ENCODE measurements around the gene FKBP11.
A peak's percentile ranks its signal among the peaks of the same experiment; 100 is the strongest.

FKBP11 gene

GRCh38 chr12:48969833-48970701, 44.8 kb upstream of the FKBP11 start:
- Histone ChIP-seq H4K20me1 (ENCODE audit: insufficient read depth, low read length) (peaks cover 11% of the 10 kb centered on the region), H3K9ac (ENCODE audit: low read depth, low read length) (no peak overlapping the region), H3K27me3 (ENCODE audit: insufficient read depth, low read length, poor library complexity) (peaks cover 50% of the 10 kb centered on the region), H3K27ac (ENCODE audit: low read length) (no peak overlapping the region), H2AFZ (ENCODE audit: low read depth, low read length) (no peak overlapping the region), H3K79me2 (ENCODE audit: insufficient read depth, low read length) (no peaks in the 10 kb centered on the region), H3K4me1 (ENCODE audit: insufficient read depth, low read length) (peaks cover 17% of the 10 kb centered on the region), H3K4me2 (ENCODE audit: insufficient read depth, low read length) (0 out of 2 replicates have a peak overlapping the region, but pooled peaks have one; percentile 65), H3K9me3 (ENCODE audit: insufficient read depth, low read length, severe bottlenecking) (no peaks in the 10 kb centered on the region), H3K4me3 (ENCODE audit: low read depth in 1 of 2, low read length in 2 of 2) (no peak overlapping the region), H3K36me3 (ENCODE audit: insufficient read depth, low read length) (no peaks in the 10 kb centered on the region)
- DNase-seq (no peak), ATAC-seq (ENCODE audit: insufficient read depth, low read depth) (peak; percentile 52; the same call in 2 of the 3 replicates)
- TF ChIP-seq, protein P1, sequence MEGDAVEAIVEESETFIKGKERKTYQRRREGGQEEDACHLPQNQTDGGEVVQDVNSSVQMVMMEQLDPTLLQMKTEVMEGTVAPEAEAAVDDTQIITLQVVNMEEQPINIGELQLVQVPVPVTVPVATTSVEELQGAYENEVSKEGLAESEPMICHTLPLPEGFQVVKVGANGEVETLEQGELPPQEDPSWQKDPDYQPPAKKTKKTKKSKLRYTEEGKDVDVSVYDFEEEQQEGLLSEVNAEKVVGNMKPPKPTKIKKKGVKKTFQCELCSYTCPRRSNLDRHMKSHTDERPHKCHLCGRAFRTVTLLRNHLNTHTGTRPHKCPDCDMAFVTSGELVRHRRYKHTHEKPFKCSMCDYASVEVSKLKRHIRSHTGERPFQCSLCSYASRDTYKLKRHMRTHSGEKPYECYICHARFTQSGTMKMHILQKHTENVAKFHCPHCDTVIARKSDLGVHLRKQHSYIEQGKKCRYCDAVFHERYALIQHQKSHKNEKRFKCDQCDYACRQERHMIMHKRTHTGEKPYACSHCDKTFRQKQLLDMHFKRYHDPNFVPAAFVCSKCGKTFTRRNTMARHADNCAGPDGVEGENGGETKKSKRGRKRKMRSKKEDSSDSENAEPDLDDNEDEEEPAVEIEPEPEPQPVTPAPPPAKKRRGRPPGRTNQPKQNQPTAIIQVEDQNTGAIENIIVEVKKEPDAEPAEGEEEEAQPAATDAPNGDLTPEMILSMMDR (IDR thresholded peaks at IDR 0.05; ENCODE audit: borderline replicate concordance, extremely low read depth, low read length, poor library complexity, severe bottlenecking): no peak
- TF ChIP-seq EZH2 (IDR thresholded peaks at IDR 0.05; ENCODE audit: borderline replicate concordance, low read depth, low read length, severe bottlenecking): no peak

- H4K20me1 ChIP-seq (ENCODE audit: insufficient read depth, low read length): peaks cover 11% of the 10 kb centered on the region
- H3K9ac ChIP-seq (ENCODE audit: low read depth, low read length): no peak overlapping the region
- no peaks in the 10 kb centered on the region for H3K79me2 ChIP-seq (ENCODE audit: insufficient read depth, low read length)
- peaks cover 50% of the 10 kb centered on the region for H3K27me3 ChIP-seq (ENCODE audit: insufficient read depth, low read length, poor library complexity)
- H3K4me1 ChIP-seq (ENCODE audit: insufficient read depth, low read length): peaks cover 17% of the 10 kb centered on the region
- H3K36me3 ChIP-seq (ENCODE audit: insufficient read depth, low read length): no peaks in the 10 kb centered on the region
- H3K4me3 ChIP-seq (ENCODE audit: low read depth in 1 of 2, low read length in 2 of 2): no peak overlapping the region
- TF ChIP-seq, protein P1 (IDR thresholded peaks at IDR 0.05; ENCODE audit: borderline replicate concordance, extremely low read depth, low read length, poor library complexity, severe bottlenecking): no peak
- no peak for TF ChIP-seq EZH2 (IDR thresholded peaks at IDR 0.05; ENCODE audit: borderline replicate concordance, low read depth, low read length, severe bottlenecking)
- ATAC-seq (ENCODE audit: insufficient read depth, low read depth): no peak
- H2AFZ ChIP-seq (ENCODE audit: low read depth, low read length): no peak overlapping the region
- no peak for DNase-seq
- H3K9me3 ChIP-seq (ENCODE audit: insufficient read depth, low read length, severe bottlenecking): no peaks in the 10 kb centered on the region
- H3K4me2 ChIP-seq (ENCODE audit: insufficient read depth, low read length): no peak overlapping the region
- H3K27ac ChIP-seq (ENCODE audit: low read length): no peak overlapping the region
Measured at GRCh38 chr12:48969160-48969771, 44.0 kb upstream of the FKBP11 start.

DNA sequence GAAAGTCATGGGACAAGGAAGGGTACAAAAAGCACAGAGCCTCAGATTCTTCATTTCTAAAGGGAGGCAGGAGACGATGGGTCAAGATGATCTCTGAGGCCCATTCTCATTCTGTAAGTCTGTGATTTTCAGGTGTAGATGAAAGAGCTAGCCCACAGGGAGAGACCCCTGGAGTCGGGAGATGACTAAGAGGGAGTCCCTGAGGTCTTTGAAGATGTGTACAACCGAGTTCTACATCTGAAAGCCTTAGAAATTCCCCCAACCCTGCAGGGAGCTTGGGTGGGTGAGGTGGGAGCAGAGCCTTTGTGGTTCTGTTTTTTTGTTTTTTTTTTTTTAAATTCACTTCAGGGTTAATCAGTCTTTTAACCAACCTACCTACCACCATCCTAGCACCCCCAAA, 43.2 kb upstream of the FKBP11 start:
- Histone ChIP-seq H3K9ac (ENCODE audit: low read depth, low read length) (no peak overlapping the region), H2AFZ (ENCODE audit: low read depth, low read length) (no peak overlapping the region), H3K4me1 (ENCODE audit: insufficient read depth, low read length) (peaks cover 17% of the 10 kb centered on the region), H3K4me3 (ENCODE audit: low read depth in 1 of 2, low read length in 2 of 2) (no peak overlapping the region), H3K9me3 (ENCODE audit: insufficient read depth, low read length, severe bottlenecking) (no peaks in the 10 kb centered on the region), H4K20me1 (ENCODE audit: insufficient read depth, low read length) (peaks cover 11% of the 10 kb centered on the region), H3K27me3 (ENCODE audit: insufficient read depth, low read length, poor library complexity) (peaks cover 49% of the 10 kb centered on the region), H3K79me2 (ENCODE audit: insufficient read depth, low read length) (no peaks in the 10 kb centered on the region), H3K36me3 (ENCODE audit: insufficient read depth, low read length) (no peaks in the 10 kb centered on the region), H3K4me2 (ENCODE audit: insufficient read depth, low read length) (no peak overlapping the region), H3K27ac (ENCODE audit: low read length) (no peak overlapping the region)
- ATAC-seq (ENCODE audit: insufficient read depth, low read depth) (no peak), DNase-seq (no peak)
- TF ChIP-seq EZH2 (IDR thresholded peaks at IDR 0.05; ENCODE audit: borderline replicate concordance, low read depth, low read length, severe bottlenecking): no peak
- TF ChIP-seq, protein P1 (IDR thresholded peaks at IDR 0.05; ENCODE audit: borderline replicate concordance, extremely low read depth, low read length, poor library complexity, severe bottlenecking): no peak
